HepG2 (cell line): ENCODE measurements around the gene NLRX1. TPM values are rescaled to one million over a fixed set of nuclear protein-coding genes. Genes with fewer than 3 reads are reported as not detected.

Source experiments
- AHR ChIP-seq: IDR thresholded peaks from 2 replicates; pipeline ENCODE4 v1.6.1; 2018; ENCODE audit warnings: missing genetic modification reagents, missing compliant biosample characterization
- CEBPB ChIP-seq: IDR thresholded peaks from 2 replicates; pipeline ENCODE4 v1.6.1; 2011; ENCODE audit warnings: low read depth, low read length, improper control_type of control experiment, borderline replicate concordance
- CEBPG ChIP-seq: IDR thresholded peaks from 2 replicates; pipeline ENCODE4 v1.6.1; 2016
- FOXA1 ChIP-seq, 2 experiments: fragments of 450-650 bp in 1 of 2; sonication (generic) in 1 of 2; formaldehyde crosslinking in 1 of 2; IDR thresholded peaks; 2 replicates each; pipeline versions ENCODE4 v1.4.0 to v1.6.1; 2016 to 2020; ENCODE audit warnings: missing genetic modification reagents in 1 of 2
- GATAD1 ChIP-seq: IDR thresholded peaks from 2 replicates; pipeline ENCODE4 v1.6.1; 2016; ENCODE audit warnings: missing genetic modification reagents, missing compliant biosample characterization
- HOXA5 ChIP-seq: sonication (generic); formaldehyde crosslinking; IDR thresholded peaks from 2 replicates; pipeline ENCODE4 v1.4.0; 2020; ENCODE audit warnings: missing genetic modification reagents
- JUN ChIP-seq: sonication (generic); formaldehyde crosslinking; IDR thresholded peaks from 2 replicates; pipeline ENCODE4 v1.4.0; 2020; ENCODE audit warnings: mild to moderate bottlenecking, missing genetic modification reagents
- KDM5B ChIP-seq: sonication (generic); formaldehyde crosslinking; IDR thresholded peaks from 2 replicates; pipeline ENCODE4 v1.4.0; 2020; ENCODE audit warnings: missing genetic modification reagents, mild to moderate bottlenecking, borderline replicate concordance
- MAFF ChIP-seq: IDR thresholded peaks from 2 replicates; pipeline ENCODE4 v1.6.1; 2011; ENCODE audit warnings: low read depth, low read length, improper control_type of control experiment
- MBNL3 ChIP-seq: fragments of 250-450 bp; sonication (Bioruptor Pico); conservative IDR thresholded peaks from 2 replicates; pipeline ENCODE4 v1.8.0; 2022; ENCODE audit warnings: mild to moderate bottlenecking, inconsistent platforms
- MLLT10 ChIP-seq: sonication (generic); formaldehyde crosslinking; IDR thresholded peaks from 2 replicates; pipeline ENCODE4 v1.4.0; 2020; ENCODE audit warnings: missing genetic modification reagents
- NFKBIZ ChIP-seq: IDR thresholded peaks from 2 replicates; pipeline ENCODE4 v1.6.1; 2018; ENCODE audit warnings: missing genetic modification reagents, missing compliant biosample characterization
- SRF ChIP-seq: IDR thresholded peaks from 2 replicates; pipeline ENCODE4 v1.6.1; 2011; ENCODE audit warnings: mild to moderate bottlenecking, low read depth, low read length, moderate library complexity
- ZBTB42 ChIP-seq: sonication (generic); formaldehyde crosslinking; IDR thresholded peaks from 2 replicates; pipeline ENCODE4 v1.5.0; 2020; ENCODE audit warnings: mild to moderate bottlenecking, missing genetic modification reagents
- ZFY ChIP-seq: sonication (generic); formaldehyde crosslinking; IDR thresholded peaks from 2 replicates; pipeline ENCODE4 v1.4.0; 2020; ENCODE audit warnings: missing genetic modification reagents
- ZNF343 ChIP-seq: sonication (generic); formaldehyde crosslinking; IDR thresholded peaks from 2 replicates; pipeline ENCODE4 v1.4.0; 2020; ENCODE audit warnings: mild to moderate bottlenecking, missing genetic modification reagents
- ZNF451 ChIP-seq: sonication (generic); formaldehyde crosslinking; IDR thresholded peaks from 2 replicates; pipeline ENCODE4 v1.5.0; 2020; ENCODE audit warnings: mild to moderate bottlenecking, missing genetic modification reagents
- ZNF703 ChIP-seq: sonication (generic); formaldehyde crosslinking; IDR thresholded peaks from 2 replicates; pipeline ENCODE4 v1.5.1; 2020; ENCODE audit warnings: missing genetic modification reagents, mild to moderate bottlenecking, moderate library complexity, borderline replicate concordance
- polyA plus RNA-seq, 8 experiments: library from polyadenylated mRNA; depleted of rRNA in 3 of 8; stranded (reverse) in 7 of 8; unstranded in 1 of 8; fragments of >200 nt; fragmentation: Illumina TruSeq in 4 of 8; extraction: Trizol in 4 of 8; gene quantifications; 2 replicates each; pipeline versions ENCODE4 v1.2.1 to v1.2.3, GENCODE V29; 2011 to 2016; ENCODE audit warnings: low read depth in 4 of 8, missing spikeins in 1 of 8, mixed read lengths in 1 of 8; ENCODE audit not compliant: insufficient read depth in 1 of 8
- total RNA-seq, 5 experiments: library from RNA; depleted of rRNA; stranded (reverse); fragments of >200 nt; fragmentation: Illumina TruSeq; extraction: Trizol; gene quantifications; 2 replicates each; pipeline ENCODE4 v1.2.3, GENCODE V29; 2016; ENCODE audit warnings: low read depth in 1 of 5
- TF ChIP-seq, protein P1 (sequence below): sonication (generic); formaldehyde crosslinking; IDR thresholded peaks from 2 replicates; pipeline ENCODE4 v1.5.0; 2020; ENCODE audit warnings: missing genetic modification reagents
- TF ChIP-seq, protein P2 (sequence below): IDR thresholded peaks from 2 replicates; pipeline ENCODE4 v1.6.1; 2016; ENCODE audit warnings: missing biosample characterization, missing genetic modification reagents, low read depth
- TF ChIP-seq, protein P3 (sequence below): sonication (generic); formaldehyde crosslinking; IDR thresholded peaks from 2 replicates; pipeline ENCODE4 v1.5.1; 2020; ENCODE audit warnings: missing genetic modification reagents, mild to moderate bottlenecking, borderline replicate concordance
- TF ChIP-seq, protein P4 (sequence below): sonication (generic); formaldehyde crosslinking; IDR thresholded peaks from 2 replicates; pipeline ENCODE4 v1.4.0; 2020; ENCODE audit warnings: mild to moderate bottlenecking, missing genetic modification reagents
- TF ChIP-seq, protein P5 (sequence below): sonication (generic); formaldehyde crosslinking; conservative IDR thresholded peaks from 2 replicates; pipeline ENCODE4 v1.4.0; 2020; ENCODE audit warnings: missing genetic modification reagents

Gene NLRX1
- total and polyA plus RNA-seq, 2 of the 13 experiments (the other 11 are each of a cell fraction or from before 2014, with no cell fraction given): 8.7 to 11.0 TPM

DNA sequence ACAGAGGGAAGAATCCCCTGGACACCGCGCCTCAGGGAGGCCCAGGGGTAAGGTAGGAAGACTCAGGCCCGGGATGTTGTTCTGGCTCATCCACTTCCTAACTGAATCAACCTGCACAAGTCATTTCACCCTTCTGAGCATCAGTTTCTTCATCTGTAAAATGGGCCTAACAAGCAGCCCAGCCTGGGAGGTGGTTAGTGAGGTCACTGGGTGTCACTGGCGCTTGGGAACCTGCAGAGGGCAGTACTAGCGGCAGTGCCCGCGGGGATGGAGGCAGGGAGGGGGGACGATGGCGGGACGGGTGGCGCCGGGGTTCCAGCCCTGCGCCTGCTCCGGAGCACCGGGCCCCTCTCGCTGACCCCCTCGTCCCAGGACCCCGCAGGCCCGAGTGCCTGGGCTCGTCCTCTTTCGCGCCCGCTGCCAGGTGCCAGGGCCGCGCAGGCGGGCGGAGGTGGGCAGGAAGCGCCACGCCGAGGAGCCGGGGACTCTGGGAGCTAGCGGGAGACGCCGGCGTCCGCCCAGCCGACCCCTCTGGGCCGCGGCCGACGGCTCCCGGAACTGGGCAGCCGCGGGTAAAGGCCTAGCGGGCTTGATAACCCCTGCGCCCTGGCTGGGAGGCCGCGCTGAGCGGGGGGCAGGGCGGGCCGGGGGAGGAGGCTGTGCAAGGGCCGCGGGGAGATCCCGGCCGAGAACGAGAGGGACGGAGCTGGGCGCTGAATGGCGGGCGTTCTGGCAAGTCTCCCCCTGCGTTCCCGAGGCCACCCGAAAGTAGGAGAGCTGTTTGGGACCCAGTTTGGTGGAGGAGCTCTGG is at the start of gene NLRX1 (continued):
- TF ChIP-seq NFKBIZ (CRISPR knock-in tag): peak; percentile 19; the same call in 1 of the 2 replicates
- no peak for TF ChIP-seq AHR (CRISPR knock-in tag)
- peak; percentile 20 for TF ChIP-seq HOXA5
- no peak for TF ChIP-seq SRF
- 0 out of 2 replicates have a peak, but pooled peaks have one; percentile 46 for TF ChIP-seq GATAD1 (CRISPR knock-in tag)
- peak; percentile 81; the same call in 1 of the 2 replicates for TF ChIP-seq KDM5B
- no peak for TF ChIP-seq ZNF343
- TF ChIP-seq, protein P1, sequence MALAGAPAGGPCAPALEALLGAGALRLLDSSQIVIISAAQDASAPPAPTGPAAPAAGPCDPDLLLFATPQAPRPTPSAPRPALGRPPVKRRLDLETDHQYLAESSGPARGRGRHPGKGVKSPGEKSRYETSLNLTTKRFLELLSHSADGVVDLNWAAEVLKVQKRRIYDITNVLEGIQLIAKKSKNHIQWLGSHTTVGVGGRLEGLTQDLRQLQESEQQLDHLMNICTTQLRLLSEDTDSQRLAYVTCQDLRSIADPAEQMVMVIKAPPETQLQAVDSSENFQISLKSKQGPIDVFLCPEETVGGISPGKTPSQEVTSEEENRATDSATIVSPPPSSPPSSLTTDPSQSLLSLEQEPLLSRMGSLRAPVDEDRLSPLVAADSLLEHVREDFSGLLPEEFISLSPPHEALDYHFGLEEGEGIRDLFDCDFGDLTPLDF (CRISPR knock-in tag): no peak; the same call in 1 of the 2 replicates
- no peak for TF ChIP-seq MLLT10 (CRISPR knock-in tag)
- TF ChIP-seq CEBPG (CRISPR knock-in tag): peak; percentile 10; the same call in 1 of the 2 replicates
- no peak for TF ChIP-seq FOXA1 (IDR thresholded peaks at IDR 0.05)
- TF ChIP-seq FOXA1 (CRISPR knock-in tag; IDR thresholded peaks at IDR 0.05): no peak
- TF ChIP-seq, protein P2, sequence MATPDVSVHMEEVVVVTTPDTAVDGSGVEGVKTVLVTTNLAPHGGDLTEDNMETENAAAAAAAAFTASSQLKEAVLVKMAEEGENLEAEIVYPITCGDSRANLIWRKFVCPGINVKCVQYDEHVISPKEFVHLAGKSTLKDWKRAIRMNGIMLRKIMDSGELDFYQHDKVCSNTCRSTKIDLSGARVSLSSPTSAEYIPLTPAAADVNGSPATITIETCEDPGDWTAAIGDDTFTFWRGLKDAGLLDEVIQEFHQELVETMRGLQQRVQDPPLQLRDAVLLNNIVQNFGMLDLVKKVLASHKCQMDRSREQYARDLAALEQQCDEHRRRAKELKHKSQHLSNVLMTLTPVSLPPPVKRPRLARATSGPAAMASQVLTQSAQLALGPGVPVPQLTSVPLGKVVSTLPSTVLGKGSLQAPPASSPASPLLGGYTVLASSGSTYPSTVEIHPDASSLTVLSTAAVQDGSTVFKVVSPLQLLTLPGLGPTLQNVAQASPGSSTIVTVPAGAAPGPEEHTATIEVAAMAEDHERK (CRISPR knock-in tag): no peak
- TF ChIP-seq ZNF451 (CRISPR knock-in tag): 0 out of 2 replicates have a peak, but pooled peaks have one; percentile 49
- no peak for TF ChIP-seq MAFF
- TF ChIP-seq, protein P3, sequence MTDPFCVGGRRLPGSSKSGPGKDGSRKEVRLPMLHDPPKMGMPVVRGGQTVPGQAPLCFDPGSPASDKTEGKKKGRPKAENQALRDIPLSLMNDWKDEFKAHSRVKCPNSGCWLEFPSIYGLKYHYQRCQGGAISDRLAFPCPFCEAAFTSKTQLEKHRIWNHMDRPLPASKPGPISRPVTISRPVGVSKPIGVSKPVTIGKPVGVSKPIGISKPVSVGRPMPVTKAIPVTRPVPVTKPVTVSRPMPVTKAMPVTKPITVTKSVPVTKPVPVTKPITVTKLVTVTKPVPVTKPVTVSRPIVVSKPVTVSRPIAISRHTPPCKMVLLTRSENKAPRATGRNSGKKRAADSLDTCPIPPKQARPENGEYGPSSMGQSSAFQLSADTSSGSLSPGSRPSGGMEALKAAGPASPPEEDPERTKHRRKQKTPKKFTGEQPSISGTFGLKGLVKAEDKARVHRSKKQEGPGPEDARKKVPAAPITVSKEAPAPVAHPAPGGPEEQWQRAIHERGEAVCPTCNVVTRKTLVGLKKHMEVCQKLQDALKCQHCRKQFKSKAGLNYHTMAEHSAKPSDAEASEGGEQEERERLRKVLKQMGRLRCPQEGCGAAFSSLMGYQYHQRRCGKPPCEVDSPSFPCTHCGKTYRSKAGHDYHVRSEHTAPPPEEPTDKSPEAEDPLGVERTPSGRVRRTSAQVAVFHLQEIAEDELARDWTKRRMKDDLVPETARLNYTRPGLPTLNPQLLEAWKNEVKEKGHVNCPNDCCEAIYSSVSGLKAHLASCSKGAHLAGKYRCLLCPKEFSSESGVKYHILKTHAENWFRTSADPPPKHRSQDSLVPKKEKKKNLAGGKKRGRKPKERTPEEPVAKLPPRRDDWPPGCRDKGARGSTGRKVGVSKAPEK (CRISPR knock-in tag): no peak
- TF ChIP-seq, protein P4, sequence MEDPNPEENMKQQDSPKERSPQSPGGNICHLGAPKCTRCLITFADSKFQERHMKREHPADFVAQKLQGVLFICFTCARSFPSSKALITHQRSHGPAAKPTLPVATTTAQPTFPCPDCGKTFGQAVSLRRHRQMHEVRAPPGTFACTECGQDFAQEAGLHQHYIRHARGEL (CRISPR knock-in tag): no peak
- TF ChIP-seq CEBPB: no peak
- no peak for TF ChIP-seq MBNL3 (CRISPR knock-in tag)
- no peak; the same call in 1 of the 2 replicates for TF ChIP-seq ZNF703 (CRISPR knock-in tag)
- 0 out of 2 replicates have a peak, but pooled peaks have one; percentile 78 for TF ChIP-seq ZBTB42
- no peak for TF ChIP-seq JUN
- TF ChIP-seq, protein P5, sequence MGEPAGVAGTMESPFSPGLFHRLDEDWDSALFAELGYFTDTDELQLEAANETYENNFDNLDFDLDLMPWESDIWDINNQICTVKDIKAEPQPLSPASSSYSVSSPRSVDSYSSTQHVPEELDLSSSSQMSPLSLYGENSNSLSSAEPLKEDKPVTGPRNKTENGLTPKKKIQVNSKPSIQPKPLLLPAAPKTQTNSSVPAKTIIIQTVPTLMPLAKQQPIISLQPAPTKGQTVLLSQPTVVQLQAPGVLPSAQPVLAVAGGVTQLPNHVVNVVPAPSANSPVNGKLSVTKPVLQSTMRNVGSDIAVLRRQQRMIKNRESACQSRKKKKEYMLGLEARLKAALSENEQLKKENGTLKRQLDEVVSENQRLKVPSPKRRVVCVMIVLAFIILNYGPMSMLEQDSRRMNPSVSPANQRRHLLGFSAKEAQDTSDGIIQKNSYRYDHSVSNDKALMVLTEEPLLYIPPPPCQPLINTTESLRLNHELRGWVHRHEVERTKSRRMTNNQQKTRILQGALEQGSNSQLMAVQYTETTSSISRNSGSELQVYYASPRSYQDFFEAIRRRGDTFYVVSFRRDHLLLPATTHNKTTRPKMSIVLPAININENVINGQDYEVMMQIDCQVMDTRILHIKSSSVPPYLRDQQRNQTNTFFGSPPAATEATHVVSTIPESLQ (CRISPR knock-in tag): peak; percentile 62; the same call in 1 of the 2 replicates
- TF ChIP-seq ZFY (CRISPR knock-in tag): peak; percentile 96
